Natural killer cell (primary cell): ENCODE measurements around the gene MAP4K4. TPM values are rescaled to one million over a fixed set of nuclear protein-coding genes. Genes with fewer than 3 reads are reported as not detected.

Source experiments
- ATAC-seq, 3 donors: fragments of 150-1000 bp in 2 of 3; fragments of 200-7000 bp in 1 of 3; cut with Tn5 transposase; 1 replicate in 1 of 3; 2 replicates in 2 of 3; pipeline ENCODE4 v1.10.0; 2021; ENCODE audit warnings: mild to moderate bottlenecking in 2 of 3, moderate library complexity in 2 of 3
- DNase-seq, 2 donors: peaks; one replicate each; pipeline versions ENCODE4 v3.0.0 to v3.0.0-alpha.2; 2013 to 2021; ENCODE audit warnings: mixed read lengths in 1 of 2
- H3K27ac ChIP-seq: one replicate; pipeline ENCODE4 v1.5.1; 2013; ENCODE audit warnings: mild to moderate bottlenecking, low read length
- H3K27me3 ChIP-seq: one replicate; pipeline ENCODE4 v1.6.1; 2013; ENCODE audit warnings: low read length; ENCODE audit not compliant: control insufficient read depth, insufficient read depth
- H3K36me3 ChIP-seq: one replicate; pipeline ENCODE4 v1.6.1; 2013; ENCODE audit warnings: low read length; ENCODE audit not compliant: control insufficient read depth, insufficient read depth
- H3K4me1 ChIP-seq: one replicate; pipeline ENCODE4 v1.6.1; 2013; ENCODE audit warnings: low read length; ENCODE audit not compliant: control insufficient read depth, insufficient read depth
- H3K4me3 ChIP-seq: one replicate; pipeline ENCODE4 v1.5.1; 2013; ENCODE audit warnings: low read length
- H3K9me3 ChIP-seq: one replicate; pipeline ENCODE4 v1.6.1; 2013; ENCODE audit warnings: low read length; ENCODE audit not compliant: control insufficient read depth, insufficient read depth
- H3K27ac Mint-ChIP-seq, 2 donors: one replicate each; pipeline ENCODE4 v1.8.0; 2022; ENCODE audit warnings: mild to moderate bottlenecking in 2 of 2, mixed read lengths in 2 of 2, moderate library complexity in 1 of 2
- H3K27me3 Mint-ChIP-seq, 2 donors: one replicate each; pipeline ENCODE4 v1.8.0; 2022; ENCODE audit warnings: low read depth in 2 of 2, mixed read lengths in 2 of 2
- H3K36me3 Mint-ChIP-seq: one replicate; pipeline ENCODE4 v1.8.0; 2022; ENCODE audit warnings: mixed read lengths
- H3K4me1 Mint-ChIP-seq, 2 donors: one replicate each; pipeline ENCODE4 v1.8.0; 2022; ENCODE audit warnings: mixed read lengths in 2 of 2
- H3K4me3 Mint-ChIP-seq: one replicate; pipeline ENCODE4 v1.8.0; 2022; ENCODE audit warnings: mild to moderate bottlenecking, moderate library complexity, mixed read lengths
- H3K9me3 Mint-ChIP-seq, 2 donors: one replicate each; pipeline ENCODE4 v1.8.0; 2022; ENCODE audit warnings: mixed read lengths in 2 of 2
- CTCF ChIP-seq: fragments of 200-600 bp; IDR thresholded peaks from one replicate; pipeline ENCODE4 v1.8.0; 2022; ENCODE audit warnings: antibody characterized with exemption
- WGBS: methylation state at CpG from one replicate; pipeline ENCODE4 v1.1.7; 2013; ENCODE audit warnings: missing lambda C conversion rate; ENCODE audit not compliant: insufficient coverage; 5-methylcytosine and 5-hydroxymethylcytosine counted together
- intact Hi-C: fragments of 100-400 bp; cut with micrococcal nuclease; formaldehyde crosslinking; loops from one replicate; pipeline ENCODE4 v1.14.2; 2022
- total RNA-seq, 4 donors: library from RNA; stranded (reverse); fragments of 120-200 nt in 1 of 4; gene quantifications; one replicate each; pipeline versions ENCODE4 v1.2.3 to v1.2.4, GENCODE V29; 2013 to 2022

Gene MAP4K4
- total RNA-seq, 3 donors from 2014 or later (not counting 1 experiment from before 2014, with no cell fraction given), result 60.2 to 80.3 (median 66.5) TPM

DNA sequence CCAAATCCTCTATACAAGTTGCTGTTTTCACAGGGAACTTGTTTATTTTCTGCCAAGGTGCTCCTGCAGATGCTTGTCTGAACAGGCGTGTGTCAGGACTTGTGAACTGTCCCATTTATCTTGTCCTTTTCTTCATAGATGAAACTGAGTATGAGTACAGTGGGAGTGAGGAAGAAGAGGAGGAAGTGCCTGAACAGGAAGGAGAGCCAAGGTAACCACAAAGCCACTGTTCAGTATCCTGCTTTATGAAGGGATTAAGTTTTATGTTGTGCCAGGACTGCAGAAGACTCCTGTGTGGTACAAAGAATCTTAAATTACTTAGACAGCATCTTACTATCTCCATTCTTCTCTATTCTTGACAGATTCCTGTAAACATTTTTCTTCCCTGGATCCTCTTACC is 145.0 kb downstream of the MAP4K4 start:
- Histone ChIP-seq H3K27me3 (no peaks in the 10 kb centered on the region), H3K9me3 (no peaks in the 10 kb centered on the region), H3K36me3 (peaks cover 78% of the 10 kb centered on the region), H3K4me1 (peaks cover 6% of the 10 kb centered on the region), H3K27ac (no peak overlapping the region), H3K4me3 (no peak overlapping the region)
- no peaks in the 10 kb centered on the region for H3K9me3 Mint-ChIP-seq
- DNase-seq (no peak), ATAC-seq (no peak)
- 76% methylated on average over 1 of the region's 1 CpG for WGBS
- no peak for TF ChIP-seq CTCF
- H3K4me1 Mint-ChIP-seq, result peaks cover 15 to 20% of the 10 kb centered on the region in 2 donors
- intact Hi-C loops, result no loop called here
- no peak overlapping the region for H3K4me3 Mint-ChIP-seq
- no peaks in the 10 kb centered on the region for H3K36me3 Mint-ChIP-seq
- H3K27ac Mint-ChIP-seq, result peak overlapping the region in 1 of 2 donors; percentile 31
- no peaks in the 10 kb centered on the region for H3K27me3 Mint-ChIP-seq

DNA sequence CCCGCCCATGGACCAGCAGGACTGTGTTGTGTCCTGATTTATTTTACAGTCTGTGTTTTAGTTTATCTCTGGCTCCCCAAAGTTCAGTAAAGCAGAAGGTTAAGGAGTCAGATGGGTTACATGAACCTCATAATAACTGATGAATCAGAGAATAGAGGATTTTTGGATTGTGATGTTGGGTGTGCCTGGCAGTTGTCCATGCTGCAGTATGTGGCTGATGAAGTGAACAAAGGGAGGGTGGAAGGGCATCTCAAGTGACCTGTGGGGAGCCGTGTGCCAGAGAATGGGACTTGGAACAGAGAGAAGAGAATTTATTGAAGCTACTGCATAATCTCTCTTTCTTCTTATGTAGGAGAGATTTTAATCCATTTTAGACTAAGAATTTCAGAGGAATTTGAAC is 145.5 kb downstream of the MAP4K4 start:
- Mint-ChIP-seq H3K4me1 (peaks cover 15 to 20% of the 10 kb centered on the region in 2 donors), H3K36me3 (no peaks in the 10 kb centered on the region), H3K9me3 (no peaks in the 10 kb centered on the region), H3K27ac (peak overlapping the region in 1 of 2 donors; percentile 58), H3K4me3 (no peak overlapping the region), H3K27me3 (no peaks in the 10 kb centered on the region)
- 100% methylated on average over 2 of the region's 2 CpGs for WGBS
- intact Hi-C loops, result no loop called here
- peaks cover 6% of the 10 kb centered on the region for H3K4me1 ChIP-seq
- H3K36me3 ChIP-seq, result peaks cover 77% of the 10 kb centered on the region
- no peak overlapping the region for H3K4me3 ChIP-seq
- no peak for DNase-seq
- H3K27ac ChIP-seq, result no peak overlapping the region
- no peaks in the 10 kb centered on the region for H3K9me3 ChIP-seq
- H3K27me3 ChIP-seq, result no peaks in the 10 kb centered on the region
- no peak for ATAC-seq
- no peak for TF ChIP-seq CTCF

DNA sequence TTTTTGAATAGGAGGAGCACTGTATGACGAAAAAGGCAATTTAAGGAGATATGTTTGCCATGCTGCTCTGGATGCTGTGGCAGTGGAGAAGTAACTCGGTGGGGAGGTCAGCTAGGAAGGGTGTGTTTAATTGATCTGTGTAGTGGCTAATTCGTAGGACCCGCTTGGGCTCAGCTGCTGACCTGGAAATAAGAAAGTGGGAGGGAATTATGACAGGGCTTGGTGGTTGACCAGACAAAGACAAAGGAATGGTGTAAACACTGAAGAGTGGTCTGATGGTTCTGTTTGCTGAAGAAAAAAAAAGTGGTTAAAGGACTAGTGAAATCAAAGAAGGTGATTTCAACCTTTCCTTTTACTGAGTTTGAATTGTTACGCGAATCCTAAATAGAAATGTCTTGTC is 146.0 kb downstream of the MAP4K4 start:
- intact Hi-C loops, result no loop called here
- no peaks in the 10 kb centered on the region for H3K27me3 Mint-ChIP-seq
- peaks cover 6% of the 10 kb centered on the region for H3K4me1 ChIP-seq
- H3K36me3 ChIP-seq, result peaks cover 81% of the 10 kb centered on the region
- no peaks in the 10 kb centered on the region for H3K36me3 Mint-ChIP-seq
- no peak overlapping the region for H3K4me3 ChIP-seq
- no peaks in the 10 kb centered on the region for H3K9me3 Mint-ChIP-seq
- peaks cover 15 to 20% of the 10 kb centered on the region in 2 donors for H3K4me1 Mint-ChIP-seq
- ATAC-seq (no peak), DNase-seq (no peak)
- H3K27ac Mint-ChIP-seq, result peak overlapping the region in 1 of 2 donors; percentile 58
- WGBS, result 93% methylated on average over 4 of the region's 6 CpGs
- no peak overlapping the region for H3K27ac ChIP-seq
- H3K27me3 ChIP-seq, result no peaks in the 10 kb centered on the region
- no peak overlapping the region for H3K4me3 Mint-ChIP-seq
- TF ChIP-seq CTCF, result no peak
- H3K9me3 ChIP-seq, result no peaks in the 10 kb centered on the region

DNA sequence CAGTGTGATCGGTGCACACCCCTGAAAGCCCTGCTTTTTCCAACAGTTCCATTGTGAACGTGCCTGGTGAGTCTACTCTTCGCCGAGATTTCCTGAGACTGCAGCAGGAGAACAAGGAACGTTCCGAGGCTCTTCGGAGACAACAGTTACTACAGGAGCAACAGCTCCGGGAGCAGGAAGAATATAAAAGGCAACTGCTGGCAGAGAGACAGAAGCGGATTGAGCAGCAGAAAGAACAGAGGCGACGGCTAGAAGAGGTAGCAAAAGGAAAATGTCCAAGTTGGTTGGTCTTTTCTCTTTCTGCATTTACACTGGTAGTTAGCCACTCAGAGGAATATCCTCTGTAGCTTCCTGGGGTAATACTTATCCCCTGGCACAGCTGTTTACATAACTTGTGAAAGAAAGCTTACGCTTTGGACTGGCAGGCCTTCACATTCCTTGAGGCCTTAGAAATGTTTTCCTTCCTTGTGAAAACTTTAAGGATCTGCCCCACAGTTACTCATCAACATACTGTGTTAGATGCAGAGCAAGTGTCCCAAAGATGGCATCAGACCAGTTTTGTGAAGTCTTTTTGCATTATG is 146.6 kb downstream of the MAP4K4 start:
- intact Hi-C loops, result no loop called here
- 99% methylated on average over 12 of the region's 12 CpGs for WGBS
- DNase-seq (no peak), ATAC-seq (no peak)
- H3K9me3 ChIP-seq, result no peaks in the 10 kb centered on the region
- Mint-ChIP-seq H3K27ac (no peak overlapping the region), H3K4me1 (peaks cover 15 to 20% of the 10 kb centered on the region in 2 donors), H3K9me3 (no peaks in the 10 kb centered on the region), H3K4me3 (no peak overlapping the region), H3K27me3 (no peaks in the 10 kb centered on the region), H3K36me3 (no peaks in the 10 kb centered on the region)
- no peaks in the 10 kb centered on the region for H3K27me3 ChIP-seq
- no peak for TF ChIP-seq CTCF
- H3K4me1 ChIP-seq, result peaks cover 6% of the 10 kb centered on the region
- no peak overlapping the region for H3K4me3 ChIP-seq
- H3K36me3 ChIP-seq, result peaks cover 75% of the 10 kb centered on the region
- no peak overlapping the region for H3K27ac ChIP-seq
